Panc1 (cell line): ENCODE measurements around the gene MORF4L2. TPM values are rescaled to one million over a fixed set of nuclear protein-coding genes. Genes with fewer than 3 reads are reported as not detected.

ENCODE experiments used
- ATAC-seq: fragments of 200-7000 bp; cut with Tn5 transposase; 2 replicates; pipeline ENCODE4 v1.9.1; 2020; ENCODE audit warnings: mild to moderate bottlenecking, moderate library complexity
- BruUV-seq: library from RNA; stranded (reverse); fragments of 400-500 nt; replicated peaks from 2 replicates; lab custom pipeline; 2021; lab: Mats Ljungman, UMichigan
- CTCF ChIA-PET: fragments of 300-600 bp; sonication (Branson Sonifier 250); formaldehyde crosslinking; loops from one replicate; lab custom pipeline; 2022; ENCODE audit warnings: antibody characterized with exemption; lab: Charles Lee
- POLR2A ChIA-PET: fragments of 300-600 bp; sonication (Branson Sonifier 250); formaldehyde crosslinking; loops from one replicate; lab custom pipeline; 2022; ENCODE audit warnings: antibody characterized with exemption; lab: Charles Lee
- DNase-seq: peaks from one replicate; pipeline ENCODE4 v3.0.0-alpha.2; 2010; ENCODE audit warnings: low read depth, low spot score
- H3K27ac ChIP-seq: 2 replicates; pipeline ENCODE4 v1.5.1; 2011; ENCODE audit warnings: mild to moderate bottlenecking, low read length, inconsistent platforms
- H3K27me3 ChIP-seq: fragments of 200-500 bp; sonication (Bioruptor generic); 2 replicates; pipeline ENCODE4 v1.6.0; 2014; ENCODE audit warnings: low read length, inconsistent platforms; ENCODE audit not compliant: control insufficient read depth, insufficient read depth
- H3K36me3 ChIP-seq: fragments of 200-500 bp; sonication (Bioruptor generic); 2 replicates; pipeline ENCODE4 v1.5.1; 2014; ENCODE audit warnings: inconsistent platforms, mild to moderate bottlenecking, low read length, moderate library complexity; ENCODE audit not compliant: control insufficient read depth, insufficient read depth
- H3K4me1 ChIP-seq: 2 replicates; pipeline ENCODE4 v1.5.1; 2011; ENCODE audit warnings: inconsistent platforms, mild to moderate bottlenecking, low read length, moderate library complexity; ENCODE audit not compliant: control insufficient read depth, insufficient read depth
- H3K4me3 ChIP-seq, 2 experiments: 2 replicates each; pipeline ENCODE4 v1.5.1; 2011 to 2012; ENCODE audit warnings: low read depth in 2 of 2, low read length in 2 of 2, mild to moderate bottlenecking in 2 of 2, inconsistent platforms in 1 of 2, moderate library complexity in 1 of 2
- H3K9me3 ChIP-seq: fragments of 200-500 bp; sonication (Bioruptor generic); 2 replicates; pipeline ENCODE4 v1.5.1; 2014; ENCODE audit warnings: low read depth, mild to moderate bottlenecking, inconsistent platforms, low read length, moderate library complexity; ENCODE audit not compliant: control insufficient read depth, insufficient read depth
- CTCF ChIP-seq: fragments of 450-650 bp; IDR thresholded peaks from 2 replicates; pipeline ENCODE4 v1.5.1; 2017; ENCODE audit warnings: mild to moderate bottlenecking
- POLR2AphosphoS5 ChIP-seq: IDR thresholded peaks from 2 replicates; pipeline ENCODE4 v1.6.1; 2012; ENCODE audit warnings: mild to moderate bottlenecking, low read depth, low read length, moderate library complexity
- SIN3A ChIP-seq: IDR thresholded peaks from 2 replicates; pipeline ENCODE4 v1.6.1; 2012; ENCODE audit warnings: low read depth, mild to moderate bottlenecking, low read length, moderate library complexity, borderline replicate concordance; ENCODE audit not compliant: insufficient read depth
- TCF7L2 ChIP-seq: IDR thresholded peaks from 2 replicates; pipeline ENCODE4 v1.6.1; 2011; ENCODE audit warnings: mild to moderate bottlenecking, low read depth, low read length, inconsistent platforms
- in situ Hi-C: cut with HindIII; loops from 2 replicates; pipeline ENCODE4 v1.10.0; 2016; ENCODE audit warnings: low sequenced_read_pairs, low pct_unique_long_range_greater_than_20kb
- intact Hi-C: fragments of 100-400 bp; cut with micrococcal nuclease; formaldehyde crosslinking; loops from one replicate; pipeline ENCODE4 v1.10.0; 2022; ENCODE audit not compliant: unreplicated experiment
- total RNA-seq: library from RNA; stranded (reverse); gene quantifications from one replicate; pipeline ENCODE4 v1.2.1, GENCODE V29; 2021; ENCODE audit not compliant: unreplicated experiment
- TF ChIP-seq, protein P1 (sequence below), 2 experiments: IDR thresholded peaks; 2 replicates each; pipeline ENCODE4 v1.6.1; 2011 to 2012; ENCODE audit warnings: low read depth in 2 of 2, control low read depth in 1 of 2, low read length in 1 of 2, mild to moderate bottlenecking in 1 of 2, moderate library complexity in 1 of 2; ENCODE audit not compliant: insufficient read depth in 1 of 2

MORF4L2 gene
- total RNA-seq, 1 experiment from 2014 or later = 500 TPM

DNA sequence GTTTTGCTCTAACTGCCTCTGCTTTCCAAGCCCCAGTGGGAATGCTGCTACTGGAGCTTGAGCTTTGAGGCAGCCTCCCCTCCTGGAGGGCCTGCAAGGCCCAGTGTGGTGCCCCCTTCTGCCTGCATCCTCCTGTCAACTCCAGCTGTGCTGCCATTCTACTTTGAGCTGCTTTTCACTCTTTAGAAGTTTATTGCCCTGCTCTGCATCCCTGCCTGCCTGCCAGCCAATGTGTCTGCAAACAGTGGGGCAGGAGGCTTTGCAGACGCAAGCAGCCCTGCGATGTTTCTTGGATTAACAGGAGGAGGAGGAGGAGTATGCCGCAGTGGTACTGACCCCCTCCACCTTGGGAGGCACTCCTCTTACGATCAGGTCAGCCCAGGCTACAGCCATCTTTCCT is 40.6 kb upstream of the MORF4L2 start:
- ATAC-seq (no peak), DNase-seq (no peak)
- intact Hi-C loops (no loop called here), in situ Hi-C loops (no loop called here)
- Histone ChIP-seq H3K36me3 (no peaks in the 10 kb centered on the region), H3K27me3 (peaks cover 3% of the 10 kb centered on the region), H3K4me3 (no peak overlapping the region), H3K9me3 (no peaks in the 10 kb centered on the region), H3K4me1 (no peaks in the 10 kb centered on the region), H3K27ac (no peak overlapping the region)
- ChIA-PET CTCF (no interaction called here), POLR2A (interaction anchor here (0.6 kb wide), 1 partner anchor 285 kb away, joined by 3 read pairs; no protein-coding TSS in a partner anchor)
- TF ChIP-seq SIN3A (no peak), CTCF (no peak), TCF7L2 (no peak), POLR2AphosphoS5 (no peak)
- TF ChIP-seq, protein P1, sequence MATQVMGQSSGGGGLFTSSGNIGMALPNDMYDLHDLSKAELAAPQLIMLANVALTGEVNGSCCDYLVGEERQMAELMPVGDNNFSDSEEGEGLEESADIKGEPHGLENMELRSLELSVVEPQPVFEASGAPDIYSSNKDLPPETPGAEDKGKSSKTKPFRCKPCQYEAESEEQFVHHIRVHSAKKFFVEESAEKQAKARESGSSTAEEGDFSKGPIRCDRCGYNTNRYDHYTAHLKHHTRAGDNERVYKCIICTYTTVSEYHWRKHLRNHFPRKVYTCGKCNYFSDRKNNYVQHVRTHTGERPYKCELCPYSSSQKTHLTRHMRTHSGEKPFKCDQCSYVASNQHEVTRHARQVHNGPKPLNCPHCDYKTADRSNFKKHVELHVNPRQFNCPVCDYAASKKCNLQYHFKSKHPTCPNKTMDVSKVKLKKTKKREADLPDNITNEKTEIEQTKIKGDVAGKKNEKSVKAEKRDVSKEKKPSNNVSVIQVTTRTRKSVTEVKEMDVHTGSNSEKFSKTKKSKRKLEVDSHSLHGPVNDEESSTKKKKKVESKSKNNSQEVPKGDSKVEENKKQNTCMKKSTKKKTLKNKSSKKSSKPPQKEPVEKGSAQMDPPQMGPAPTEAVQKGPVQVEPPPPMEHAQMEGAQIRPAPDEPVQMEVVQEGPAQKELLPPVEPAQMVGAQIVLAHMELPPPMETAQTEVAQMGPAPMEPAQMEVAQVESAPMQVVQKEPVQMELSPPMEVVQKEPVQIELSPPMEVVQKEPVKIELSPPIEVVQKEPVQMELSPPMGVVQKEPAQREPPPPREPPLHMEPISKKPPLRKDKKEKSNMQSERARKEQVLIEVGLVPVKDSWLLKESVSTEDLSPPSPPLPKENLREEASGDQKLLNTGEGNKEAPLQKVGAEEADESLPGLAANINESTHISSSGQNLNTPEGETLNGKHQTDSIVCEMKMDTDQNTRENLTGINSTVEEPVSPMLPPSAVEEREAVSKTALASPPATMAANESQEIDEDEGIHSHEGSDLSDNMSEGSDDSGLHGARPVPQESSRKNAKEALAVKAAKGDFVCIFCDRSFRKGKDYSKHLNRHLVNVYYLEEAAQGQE (IDR thresholded peaks at IDR 0.05; ENCODE audit: insufficient read depth in 1 of 2, low read depth in 2 of 2, low read length in 1 of 2) = no peak
- BruUV-seq = no TSS peak

DNA sequence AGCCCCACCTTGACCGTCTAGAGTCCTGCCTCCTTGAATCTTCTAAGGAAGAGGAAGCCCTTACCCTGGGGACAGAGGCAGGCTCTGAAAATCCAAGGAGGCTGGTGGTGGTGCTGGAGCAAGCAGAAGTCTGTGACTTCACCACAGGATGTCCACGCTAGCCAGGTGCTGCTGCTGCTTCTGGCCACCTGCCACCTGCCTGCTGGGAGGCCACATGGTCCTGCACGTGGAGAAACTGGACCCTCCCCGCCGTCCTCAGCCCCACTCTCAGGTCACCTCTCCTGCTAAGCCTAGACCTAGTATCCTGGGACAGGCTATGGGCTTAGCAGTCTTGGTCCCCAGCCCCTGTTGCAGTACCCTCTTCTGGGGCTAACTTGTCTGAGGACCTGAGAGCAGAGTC is 40.0 kb upstream of the MORF4L2 start:
- intact Hi-C loops = no loop called here
- no peaks in the 10 kb centered on the region for H3K4me1 ChIP-seq
- POLR2A ChIA-PET = no interaction called here
- H3K9me3 ChIP-seq = no peaks in the 10 kb centered on the region
- CTCF ChIA-PET = no interaction called here
- in situ Hi-C loops = no loop called here
- H3K36me3 ChIP-seq = no peaks in the 10 kb centered on the region
- peaks cover 2% of the 10 kb centered on the region for H3K27me3 ChIP-seq
- no peak overlapping the region for H3K27ac ChIP-seq
- DNase-seq (no peak), ATAC-seq (no peak)
- H3K4me3 ChIP-seq = no peak overlapping the region
- BruUV-seq = no TSS peak
- no peak for TF ChIP-seq SIN3A
- TF ChIP-seq, protein P1 (IDR thresholded peaks at IDR 0.05; ENCODE audit: insufficient read depth in 1 of 2, low read depth in 2 of 2, low read length in 1 of 2) = no peak
- TF ChIP-seq CTCF = no peak
- no peak for TF ChIP-seq TCF7L2
- no peak for TF ChIP-seq POLR2AphosphoS5
